Measurements from ENCODE around the gene CCNI2.

- no peak for TF ChIP-seq CTCF (IDR thresholded peaks at IDR 0.05)
- no peak for TF ChIP-seq EP300 (IDR thresholded peaks at IDR 0.05)
- TF ChIP-seq POLR2A (IDR thresholded peaks at IDR 0.05) = no peak
These were observed 7.7 kb downstream of the CCNI2 start for GRCh38 chr5:132754947-132755346.

All from tibial nerve (tissue), 4 donors.